HepG2 (cell line): ENCODE data around the gene P2RY11. TPM values are rescaled to one million over a fixed set of nuclear protein-coding genes. Genes with fewer than 3 reads are reported as not detected.

Experiments
- ATAC-seq: fragments of 200-7000 bp; cut with Tn5 transposase; 3 replicates; pipeline ENCODE4 v1.9.1; 2020; ENCODE audit warnings: mild to moderate bottlenecking, moderate library complexity
- BruUV-seq: library from RNA; stranded (reverse); fragments of 400-500 nt; replicated peaks from 2 replicates; lab custom pipeline; 2021; lab: Mats Ljungman, UMichigan
- CTCF ChIA-PET: fragments of 300-600 bp; formaldehyde crosslinking; extraction: SDS; loops from one replicate; lab custom pipeline; 2021; ENCODE audit warnings: low total read pairs, inconsistent platforms, low intra/inter-chr PET ratio; lab: Yijun Ruan, JAX
- POLR2A ChIA-PET: fragments of 350-600 bp; sonication (Branson Sonifier 250); formaldehyde crosslinking; loops from one replicate; lab custom pipeline; 2020; ENCODE audit warnings: antibody characterized with exemption, inconsistent platforms; lab: Yijun Ruan, JAX
- DNase-seq: peaks from one replicate; pipeline ENCODE4 v3.0.0-alpha.2; 2015; ENCODE audit warnings: low spot score
- FAIRE-seq: peaks from 3 replicates; lab custom pipeline; 2011; peaks lifted over from hg19 to GRCh38; lab: Jason Lieb, UNC
- H2AFZ ChIP-seq: one replicate; pipeline ENCODE4 v1.6.1; 2011; ENCODE audit warnings: low read length, inconsistent platforms
- H3K27ac ChIP-seq: fragments of 300-600 bp; 3 replicates; pipeline ENCODE4 v1.8.0; 2011; ENCODE audit warnings: mixed run types, mild to moderate bottlenecking, mixed read lengths, low read length, inconsistent platforms; ENCODE audit not compliant: insufficient read depth; ENCODE audit errors: extremely low read length
- H3K27me3 ChIP-seq, 2 experiments: fragments of 200-600 bp in 1 of 2; 2 replicates in 1 of 2; 3 replicates in 1 of 2; pipeline versions ENCODE4 v1.6.0 to v1.8.0; 2011; ENCODE audit warnings: low read length in 2 of 2, mild to moderate bottlenecking in 2 of 2, moderate library complexity in 2 of 2, inconsistent platforms in 1 of 2; ENCODE audit not compliant: insufficient read depth in 2 of 2, control insufficient read depth in 1 of 2
- H3K36me3 ChIP-seq, 2 experiments: fragments of 200-600 bp in 1 of 2; replicated peaks in 1 of 2; 2 replicates in 1 of 2; 3 replicates in 1 of 2; pipeline versions ENCODE4 v1.5.1 to v1.8.0; 2011; ENCODE audit warnings: low read length in 2 of 2, inconsistent platforms in 1 of 2; ENCODE audit not compliant: insufficient read depth in 2 of 2, control insufficient read depth in 1 of 2
- H3K4me1 ChIP-seq: 2 replicates; pipeline ENCODE4 v1.5.1; 2012; ENCODE audit warnings: low read length, inconsistent platforms; ENCODE audit not compliant: insufficient read depth
- H3K4me2 ChIP-seq: 2 replicates; pipeline ENCODE4 v1.6.0; 2011; ENCODE audit warnings: low read depth, low read length, inconsistent platforms
- H3K4me3 ChIP-seq, 3 experiments: fragments of 200-600 bp in 1 of 3; sonication (generic), shearing (Covaris generic) in 1 of 3; replicated peaks in 1 of 3; 2 replicates each; pipeline ENCODE4 v1.5.1; 2011 to 2016; ENCODE audit warnings: low read length in 3 of 3, inconsistent platforms in 2 of 3, low read depth in 2 of 3, mild to moderate bottlenecking in 2 of 3, control low read depth in 1 of 3, mixed read lengths in 1 of 3; ENCODE audit not compliant: insufficient read depth in 1 of 3
- H3K79me2 ChIP-seq: one replicate; pipeline ENCODE4 v1.6.1; 2011; ENCODE audit warnings: low read length, inconsistent platforms; ENCODE audit not compliant: insufficient read depth
- H3K9ac ChIP-seq: 2 replicates; pipeline ENCODE4 v1.6.0; 2011; ENCODE audit warnings: mild to moderate bottlenecking, low read depth, low read length, inconsistent platforms; ENCODE audit not compliant: insufficient read depth
- H3K9me3 ChIP-seq: 2 replicates; pipeline ENCODE4 v1.5.1; 2012; ENCODE audit warnings: mild to moderate bottlenecking, low read length
- H4K20me1 ChIP-seq: 2 replicates; pipeline ENCODE4 v1.6.0; 2011; ENCODE audit warnings: inconsistent platforms, mild to moderate bottlenecking, low read length, moderate library complexity; ENCODE audit not compliant: insufficient read depth
- AGO2 ChIP-seq: fragments of 200-400 bp; formaldehyde crosslinking; optimal IDR thresholded peaks from 2 replicates; pipeline ENCODE3; 2017; ENCODE audit warnings: mild to moderate bottlenecking, low read depth, low read length, moderate library complexity
- AKAP8 ChIP-seq: sonication (generic); formaldehyde crosslinking; IDR thresholded peaks from 2 replicates; pipeline ENCODE4 v1.5.1; 2020; ENCODE audit warnings: mild to moderate bottlenecking, missing genetic modification reagents
- CERS6 ChIP-seq: sonication (generic); formaldehyde crosslinking; IDR thresholded peaks from 2 replicates; pipeline ENCODE4 v1.5.0; 2020; ENCODE audit warnings: missing genetic modification reagents
- CREB3 ChIP-seq: sonication (generic); formaldehyde crosslinking; IDR thresholded peaks from 2 replicates; pipeline ENCODE4 v1.5.0; 2020; ENCODE audit warnings: missing genetic modification reagents
- GZF1 ChIP-seq: sonication (generic); formaldehyde crosslinking; IDR thresholded peaks from 2 replicates; pipeline ENCODE4 v1.5.1; 2020; ENCODE audit warnings: mild to moderate bottlenecking, missing genetic modification reagents
- HDAC1 ChIP-seq: sonication (generic); formaldehyde crosslinking; IDR thresholded peaks from 2 replicates; pipeline ENCODE4 v1.5.1; 2020; ENCODE audit warnings: mild to moderate bottlenecking, missing genetic modification reagents
- KDM2A ChIP-seq: sonication (generic); formaldehyde crosslinking; IDR thresholded peaks from 2 replicates; pipeline ENCODE4 v1.4.0; 2020; ENCODE audit warnings: low read depth, missing genetic modification reagents, borderline replicate concordance
- MXI1 ChIP-seq: IDR thresholded peaks from 3 replicates; pipeline ENCODE4 v1.6.1; 2012; ENCODE audit warnings: low read depth, low read length, inconsistent platforms, borderline replicate concordance
- NFRKB ChIP-seq: fragments of 450-650 bp; IDR thresholded peaks from 2 replicates; pipeline ENCODE4 v1.6.1; 2017
- RAD21 ChIP-seq: fragments of 450-650 bp; formaldehyde crosslinking; IDR thresholded peaks from 2 replicates; pipeline ENCODE4 v1.5.0; 2020; ENCODE audit warnings: mild to moderate bottlenecking
- ZBTB26 ChIP-seq: IDR thresholded peaks from 2 replicates; pipeline ENCODE4 v1.6.1; 2016; ENCODE audit warnings: missing compliant biosample characterization, missing genetic modification reagents, borderline replicate concordance
- ZBTB3 ChIP-seq: sonication (generic); formaldehyde crosslinking; IDR thresholded peaks from 2 replicates; pipeline ENCODE4 v1.4.0; 2020; ENCODE audit warnings: low read depth, mild to moderate bottlenecking, moderate library complexity, missing genetic modification reagents, borderline replicate concordance
- ZGPAT ChIP-seq: IDR thresholded peaks from 2 replicates; pipeline ENCODE4 v1.6.1; 2016; ENCODE audit warnings: mild to moderate bottlenecking
- ZNF589 ChIP-seq: sonication (generic); formaldehyde crosslinking; conservative IDR thresholded peaks from 2 replicates; pipeline ENCODE4 v1.8.0; 2022; ENCODE audit warnings: mild to moderate bottlenecking, moderate library complexity, missing genetic modification reagents
- ZNF710 ChIP-seq: sonication (generic); formaldehyde crosslinking; IDR thresholded peaks from 2 replicates; pipeline ENCODE4 v1.5.0; 2020; ENCODE audit warnings: mild to moderate bottlenecking, missing genetic modification reagents, borderline replicate concordance
- ZNF878 ChIP-seq: sonication (generic); formaldehyde crosslinking; IDR thresholded peaks from 2 replicates; pipeline ENCODE4 v1.8.1; 2023; ENCODE audit warnings: mild to moderate bottlenecking, missing genetic modification reagents, moderate library complexity
- WGBS: methylation state at CpG from one replicate; pipeline ENCODE4 v1.1.6; 2017; ENCODE audit warnings: low lambda C conversion rate; 5-methylcytosine and 5-hydroxymethylcytosine counted together
- in situ Hi-C: cut with HindIII; loops from 2 replicates; pipeline ENCODE4 v1.10.0; 2017; ENCODE audit warnings: low pct_unique_long_range_greater_than_20kb; ENCODE audit not compliant: extremely low pct_ligation_motif_present
- intact Hi-C: fragments of 100-400 bp; cut with micrococcal nuclease; formaldehyde crosslinking; loops from one replicate; pipeline ENCODE4 v1.10.0; 2022; ENCODE audit not compliant: unreplicated experiment
- polyA plus RNA-seq, 8 experiments: library from polyadenylated mRNA; depleted of rRNA in 3 of 8; stranded (reverse) in 7 of 8; unstranded in 1 of 8; fragments of >200 nt; fragmentation: Illumina TruSeq in 4 of 8; extraction: Trizol in 4 of 8; gene quantifications; 2 replicates each; pipeline versions ENCODE4 v1.2.1 to v1.2.3, GENCODE V29; 2011 to 2016; ENCODE audit warnings: low read depth in 4 of 8, missing spikeins in 1 of 8, mixed read lengths in 1 of 8; ENCODE audit not compliant: insufficient read depth in 1 of 8
- total RNA-seq, 5 experiments: library from RNA; depleted of rRNA; stranded (reverse); fragments of >200 nt; fragmentation: Illumina TruSeq; extraction: Trizol; gene quantifications; 2 replicates each; pipeline ENCODE4 v1.2.3, GENCODE V29; 2016; ENCODE audit warnings: low read depth in 1 of 5

P2RY11 gene
- total and polyA plus RNA-seq, 2 of the 13 experiments (the other 11 are each of a cell fraction or from before 2014, with no cell fraction given), result 4.0 to 7.8 TPM

GRCh38 chr19:10115392-10116084 lies 4.0 kb downstream of the P2RY11 start:
- Histone ChIP-seq H3K9ac (no peak overlapping the region), H3K27ac (no peak overlapping the region), H3K4me1 (peaks cover 24% of the 10 kb centered on the region), H3K27me3 (no peaks in the 10 kb centered on the region; a peak in 1 of 5 replicates), H3K4me2 (no peak overlapping the region), H3K4me3 (no peak overlapping the region), H3K79me2 (peaks cover 14% of the 10 kb centered on the region), H3K36me3 (peaks cover 24 to 43% of the 10 kb centered on the region in 2 experiments), H3K9me3 (no peaks in the 10 kb centered on the region), H4K20me1 (peaks cover 13% of the 10 kb centered on the region; the same call in 1 of the 2 replicates), H2AFZ (no peak overlapping the region)
- in situ Hi-C loops, result no loop called here
- BruUV-seq, result no TSS peak
- CTCF ChIA-PET, result no interaction called here
- peak; percentile 1; the same call in 2 of the 3 replicates for ATAC-seq
- 98% methylated on average over 31 of the region's 45 CpGs for WGBS
- intact Hi-C loops, result no loop called here
- POLR2A ChIA-PET, result interaction anchor here (2.4 kb wide), 1 partner anchor 9 kb away, joined by 10 read pairs; the partner anchor contains the start of gene PPAN
- DNase-seq, result no peak
- no peak for FAIRE-seq
- TF ChIP-seq HDAC1 (CRISPR knock-in tag) (no peak), MXI1 (no peak), KDM2A (peak; percentile 49; the same call in 1 of the 2 replicates), ZBTB3 (no peak), ZNF878 (CRISPR knock-in tag) (peak; percentile 18; the same call in 1 of the 2 replicates), ZNF710 (no peak), CERS6 (CRISPR knock-in tag) (no peak), ZNF589 (CRISPR knock-in tag) (0 out of 2 replicates have a peak, but pooled peaks have one; percentile 42), CREB3 (CRISPR knock-in tag) (no peak), ZBTB26 (CRISPR knock-in tag) (0 out of 2 replicates have a peak, but pooled peaks have one; percentile 2), ZGPAT (CRISPR knock-in tag) (no peak), NFRKB (no peak), GZF1 (CRISPR knock-in tag) (no peak), RAD21 (CRISPR knock-in tag) (0 out of 2 replicates have a peak, but pooled peaks have one; percentile 10), AKAP8 (peak; percentile 73; the same call in 1 of the 2 replicates), AGO2 (peak; percentile 95)
